ENCODE data around the gene APOA4.
"Not testable (repeated sequence)": the region's sequence is repeated elsewhere in the genome, so short reads cannot be mapped to it uniquely, and the experiment has no call there.

APOA4 gene

GRCh38 chr11:116829525-116830183, 6.5 kb upstream of the APOA4 start, which contains the start of gene APOC3:
Gene APOC3 (plus strand): TSS chr11:116829907. CDS start chr11:116830583, 676 bp downstream.
- DNase-seq (ENCODE audit: low spot score), result no peak

GRCh38 chr11:116828632-116829524, 5.8 kb upstream of the APOA4 start:
- DNase-seq (ENCODE audit: low spot score), result no peak

GRCh38 chr11:116827461-116827860, 4.4 kb upstream of the APOA4 start:
- DNase-seq (ENCODE audit: low spot score), result no peak

- DNase-seq (ENCODE audit: low spot score), result no peak
Measured at GRCh38 chr11:116826751-116827431, 3.8 kb upstream of the APOA4 start.

GRCh38 chr11:116825854-116826750, 3.0 kb upstream of the APOA4 start:
- no peak for DNase-seq (ENCODE audit: low spot score)

GRCh38 chr11:116825434-116825833, 2.3 kb upstream of the APOA4 start:
- DNase-seq (ENCODE audit: low spot score), result no peak

- no peak for DNase-seq (ENCODE audit: low spot score)
Measured at GRCh38 chr11:116822575-116822974, 529 bp downstream of the APOA4 start.

- no peak for DNase-seq (ENCODE audit: low spot score)
Measured at GRCh38 chr11:116821050-116821918, 1.8 kb downstream of the APOA4 start.

GRCh38 chr11:116819049-116819448, 4.1 kb downstream of the APOA4 start:
- no peak for DNase-seq (ENCODE audit: low spot score)

GRCh38 chr11:116814502-116814901, 8.6 kb downstream of the APOA4 start:
- DNase-seq (ENCODE audit: low spot score), result no peak

GRCh38 chr11:116813781-116814471, 9.2 kb downstream of the APOA4 start:
- DNase-seq (ENCODE audit: low spot score), result no peak

GRCh38 chr11:116813170-116813569, 9.9 kb downstream of the APOA4 start:
- no peak for DNase-seq (ENCODE audit: low spot score)

GRCh38 chr11:116812109-116812508, 11.0 kb downstream of the APOA4 start:
- no peak for DNase-seq (ENCODE audit: low spot score)

- DNase-seq (ENCODE audit: low spot score), result no peak
Measured at GRCh38 chr11:116811194-116811593, 11.9 kb downstream of the APOA4 start.

- no peak for DNase-seq (ENCODE audit: low spot score)
Measured at GRCh38 chr11:116808262-116809175, 14.6 kb downstream of the APOA4 start.

- DNase-seq (ENCODE audit: low spot score), result no peak
Measured at GRCh38 chr11:116807601-116808261, 15.4 kb downstream of the APOA4 start.

- no peak for DNase-seq (ENCODE audit: low spot score)
Measured at GRCh38 chr11:116804001-116804400, 19.1 kb downstream of the APOA4 start.

- not testable (repeated sequence) for DNase-seq (ENCODE audit: low spot score)
Measured at GRCh38 chr11:116801662-116802061, 21.4 kb downstream of the APOA4 start.
